Astrocyte (in vitro differentiated cells and primary cell): ENCODE results near the gene IPO13.

Experiments used
- EZH2 ChIP-seq: IDR thresholded peaks from 2 replicates; pipeline ENCODE4 v1.6.1; 2012; ENCODE audit warnings: mild to moderate bottlenecking, low read length, inconsistent platforms; ENCODE audit not compliant: insufficient read depth
- TF ChIP-seq, protein P1 (sequence below): IDR thresholded peaks from 2 replicates; pipeline ENCODE4 v1.5.1; 2011; ENCODE audit warnings: low read depth, mild to moderate bottlenecking, inconsistent platforms, low read length, moderate library complexity; ENCODE audit not compliant: insufficient read depth

DNA sequence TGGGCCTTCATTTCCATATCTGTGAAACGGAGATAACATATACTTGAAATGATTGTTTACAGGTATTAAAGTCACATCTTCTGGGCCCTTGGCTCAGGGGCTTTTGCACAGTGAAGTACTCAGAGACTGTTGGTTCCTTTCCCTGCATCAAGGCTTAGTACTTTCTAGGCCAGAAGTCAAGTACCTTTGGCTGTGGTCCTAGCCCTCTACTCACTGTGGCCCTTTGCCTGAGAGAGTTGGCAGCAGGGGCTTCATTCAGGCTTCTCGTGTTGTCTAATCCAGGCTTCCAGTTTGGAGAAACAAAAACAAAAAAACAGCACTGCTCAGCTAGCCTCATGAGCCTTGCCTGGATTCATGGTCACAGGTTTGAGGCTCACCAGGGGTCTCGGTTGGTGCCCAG, 14.9 kb downstream of the IPO13 start:
- TF ChIP-seq, protein P1, sequence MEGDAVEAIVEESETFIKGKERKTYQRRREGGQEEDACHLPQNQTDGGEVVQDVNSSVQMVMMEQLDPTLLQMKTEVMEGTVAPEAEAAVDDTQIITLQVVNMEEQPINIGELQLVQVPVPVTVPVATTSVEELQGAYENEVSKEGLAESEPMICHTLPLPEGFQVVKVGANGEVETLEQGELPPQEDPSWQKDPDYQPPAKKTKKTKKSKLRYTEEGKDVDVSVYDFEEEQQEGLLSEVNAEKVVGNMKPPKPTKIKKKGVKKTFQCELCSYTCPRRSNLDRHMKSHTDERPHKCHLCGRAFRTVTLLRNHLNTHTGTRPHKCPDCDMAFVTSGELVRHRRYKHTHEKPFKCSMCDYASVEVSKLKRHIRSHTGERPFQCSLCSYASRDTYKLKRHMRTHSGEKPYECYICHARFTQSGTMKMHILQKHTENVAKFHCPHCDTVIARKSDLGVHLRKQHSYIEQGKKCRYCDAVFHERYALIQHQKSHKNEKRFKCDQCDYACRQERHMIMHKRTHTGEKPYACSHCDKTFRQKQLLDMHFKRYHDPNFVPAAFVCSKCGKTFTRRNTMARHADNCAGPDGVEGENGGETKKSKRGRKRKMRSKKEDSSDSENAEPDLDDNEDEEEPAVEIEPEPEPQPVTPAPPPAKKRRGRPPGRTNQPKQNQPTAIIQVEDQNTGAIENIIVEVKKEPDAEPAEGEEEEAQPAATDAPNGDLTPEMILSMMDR: no peak
- TF ChIP-seq EZH2: no peak
